Dedifferentiated amniotic fluid mesenchymal stem cell (primary cell): ENCODE measurements around the gene TMEM135.
A peak's percentile ranks its signal among the peaks of the same experiment; 100 is the strongest.
"Not testable (repeated sequence)": the region's sequence is repeated elsewhere in the genome, so short reads cannot be mapped to it uniquely, and the experiment has no call there.

Source experiments
- DNase-seq: peaks from one replicate; pipeline ENCODE4 v3.0.0-alpha.2; 2016; ENCODE audit errors: extremely low spot score

The TMEM135 gene

DNA sequence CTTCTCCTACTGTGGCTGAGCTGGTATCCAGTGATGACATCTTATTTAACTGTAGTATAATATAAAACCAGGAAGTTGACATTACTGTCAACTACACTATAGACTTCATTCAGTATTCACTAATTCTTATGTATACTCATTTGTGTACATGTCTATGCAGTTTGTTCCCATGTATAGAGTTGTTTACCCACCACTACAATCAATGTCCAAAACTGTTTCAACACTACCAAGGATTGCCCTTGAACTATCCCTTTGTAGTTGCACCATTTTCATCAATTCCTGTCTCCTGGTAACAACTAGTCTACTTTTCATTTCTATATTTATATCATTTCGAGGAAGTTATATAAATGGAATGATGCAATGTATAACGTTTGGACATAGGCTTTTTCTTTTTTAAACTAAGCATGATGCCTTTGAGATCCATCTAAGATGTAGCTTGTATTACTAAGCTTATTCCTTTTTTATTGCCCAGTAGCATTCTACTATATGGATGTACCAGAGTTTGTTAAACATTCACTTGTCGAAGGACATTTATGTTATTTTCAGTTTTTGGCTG lies 39.2 kb downstream of the TMEM135 start:
- no peak for DNase-seq

DNA sequence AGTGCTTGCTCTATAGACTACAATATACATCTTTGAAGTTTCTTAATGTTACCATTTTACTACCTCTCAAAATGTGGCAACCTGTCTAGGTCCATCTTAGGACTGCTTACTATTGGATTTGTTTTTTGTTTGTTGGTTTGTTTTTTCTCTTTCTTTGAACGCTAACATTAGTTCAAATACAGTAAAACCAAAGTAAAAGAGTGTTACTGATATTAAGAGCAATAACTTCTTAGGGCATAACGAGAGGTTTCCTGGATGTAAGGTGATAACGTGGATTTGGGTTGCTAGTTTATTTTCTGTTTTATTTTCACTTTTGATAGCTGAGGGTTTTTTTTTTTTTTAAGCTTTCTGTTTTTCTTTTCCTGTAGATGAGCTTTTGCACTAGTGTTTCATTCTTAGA lies 43.6 kb downstream of the TMEM135 start:
- no peak for DNase-seq

GRCh38 chr11:87082590-87082989 lies 44.9 kb downstream of the TMEM135 start:
- no peak for DNase-seq

- DNase-seq = no peak
Measured at GRCh38 chr11:87083029-87083428, 45.3 kb downstream of the TMEM135 start.

DNA sequence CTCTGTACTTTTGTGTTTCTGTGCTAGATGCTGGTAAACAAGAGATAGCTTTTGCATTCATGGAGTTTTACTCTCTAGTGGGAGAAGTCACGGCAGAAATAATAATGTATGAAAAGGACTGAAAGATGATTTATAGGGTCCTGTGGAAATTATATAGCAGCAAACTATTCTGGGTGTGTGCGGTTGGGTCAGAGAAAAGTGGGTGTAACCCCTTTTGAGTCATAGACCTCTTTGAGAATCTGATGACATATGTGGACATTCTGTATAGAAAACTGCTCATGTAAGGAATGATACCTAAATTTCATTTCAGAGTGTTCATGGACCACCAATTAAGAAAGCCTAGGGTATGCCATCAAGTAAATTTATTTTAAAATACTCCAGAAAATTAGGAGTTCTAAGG lies 54.4 kb downstream of the TMEM135 start:
- no peak for DNase-seq

DNA sequence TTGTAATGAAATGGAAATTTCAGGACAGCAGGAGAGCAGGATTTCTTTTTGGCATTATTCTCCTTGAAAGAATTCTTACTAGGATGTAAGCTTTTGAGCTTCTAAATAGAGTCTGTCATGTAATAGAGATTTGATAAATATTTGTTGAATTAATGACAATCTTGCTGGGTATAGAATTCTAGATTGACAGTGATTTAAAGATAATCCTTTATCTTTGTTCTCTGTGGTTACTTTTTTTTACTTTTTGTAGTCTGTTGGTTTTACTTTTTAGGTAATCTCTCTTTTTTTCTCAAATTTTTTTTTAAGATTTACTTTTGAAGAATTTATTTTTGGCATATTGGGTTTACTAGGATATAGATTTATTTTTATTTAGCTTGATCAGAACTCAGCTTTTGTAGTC lies 54.8 kb downstream of the TMEM135 start:
- DNase-seq = no peak

- DNase-seq = no peak
Measured at GRCh38 chr11:87097582-87097981, 59.8 kb downstream of the TMEM135 start.

DNA sequence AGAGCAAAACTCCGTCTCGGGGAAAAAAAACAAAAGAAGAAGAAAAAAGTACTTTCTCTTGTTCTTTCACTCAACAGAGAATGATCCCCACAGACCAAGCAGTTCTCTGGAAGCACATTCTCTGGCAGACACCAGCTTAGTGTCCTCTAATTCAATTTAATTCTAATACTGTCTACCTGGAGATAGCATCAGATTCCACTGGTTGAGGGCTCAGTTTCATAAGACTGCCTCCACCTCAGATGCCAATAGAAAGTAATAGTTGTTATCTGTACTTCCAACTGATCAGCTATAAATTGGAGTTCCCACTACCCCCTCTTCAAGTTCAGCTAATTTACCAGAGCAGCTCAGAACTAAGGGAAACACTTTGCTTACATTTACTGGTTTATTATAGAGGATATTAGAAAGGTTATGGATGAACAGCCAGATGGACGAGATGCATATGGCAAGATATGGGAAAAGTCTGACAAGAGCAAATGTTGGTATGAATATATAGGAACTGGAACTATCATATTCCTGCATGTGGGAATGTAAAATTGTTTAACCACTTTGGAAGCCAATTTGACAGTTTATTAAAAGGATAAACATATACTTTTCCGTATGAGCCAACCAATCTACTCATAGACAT lies 64.3 kb downstream of the TMEM135 start:
- DNase-seq = no peak

- DNase-seq = not testable (repeated sequence)
Measured at GRCh38 chr11:87105826-87106225, 68.1 kb downstream of the TMEM135 start.

GRCh38 chr11:87107379-87107778 lies 69.6 kb downstream of the TMEM135 start:
- DNase-seq = not testable (repeated sequence)

GRCh38 chr11:87110443-87111131 lies 72.9 kb downstream of the TMEM135 start:
- no peak for DNase-seq

DNA sequence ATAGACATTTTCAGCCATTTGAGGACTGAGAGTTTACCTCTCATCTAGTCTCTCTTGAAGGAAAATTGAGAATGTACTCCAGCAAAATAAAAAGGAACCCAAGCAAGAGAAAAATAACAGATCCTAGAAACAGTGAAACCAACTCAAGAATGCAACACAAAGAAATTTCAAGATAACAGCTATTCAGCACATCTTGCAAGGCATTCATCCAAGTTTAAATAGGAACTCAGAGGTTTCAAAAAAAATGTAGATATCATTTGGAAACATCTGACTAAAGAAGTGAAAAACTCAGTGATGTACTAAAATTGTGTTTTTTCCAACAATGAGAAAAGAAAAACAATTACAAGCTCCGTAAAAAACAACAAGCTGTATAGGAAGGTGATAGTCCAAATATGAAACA lies 76.4 kb downstream of the TMEM135 start:
- DNase-seq = peak; percentile 22

DNA sequence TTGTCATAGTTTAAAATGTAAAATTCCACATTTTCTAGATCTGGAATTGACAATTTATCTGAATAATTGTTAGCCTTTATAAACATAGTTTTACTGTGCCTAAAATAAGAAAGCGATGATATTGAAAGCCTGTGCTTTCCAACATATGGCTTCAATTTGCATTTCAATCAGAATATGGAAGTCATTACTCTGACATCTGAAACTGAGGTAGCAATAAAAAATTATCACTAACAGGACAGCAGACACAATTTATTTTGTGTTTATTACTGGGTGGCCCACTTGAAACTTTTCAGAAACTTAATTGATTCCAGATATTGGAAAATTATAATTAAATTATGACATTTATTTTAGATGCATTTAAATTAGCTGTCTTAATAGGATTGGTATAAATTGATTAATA lies 78.5 kb downstream of the TMEM135 start:
- no peak for DNase-seq

- no peak for DNase-seq
Measured at GRCh38 chr11:87120937-87121336, 83.2 kb downstream of the TMEM135 start.

- DNase-seq = no peak
Measured at GRCh38 chr11:87122852-87123251, 85.1 kb downstream of the TMEM135 start.

DNA sequence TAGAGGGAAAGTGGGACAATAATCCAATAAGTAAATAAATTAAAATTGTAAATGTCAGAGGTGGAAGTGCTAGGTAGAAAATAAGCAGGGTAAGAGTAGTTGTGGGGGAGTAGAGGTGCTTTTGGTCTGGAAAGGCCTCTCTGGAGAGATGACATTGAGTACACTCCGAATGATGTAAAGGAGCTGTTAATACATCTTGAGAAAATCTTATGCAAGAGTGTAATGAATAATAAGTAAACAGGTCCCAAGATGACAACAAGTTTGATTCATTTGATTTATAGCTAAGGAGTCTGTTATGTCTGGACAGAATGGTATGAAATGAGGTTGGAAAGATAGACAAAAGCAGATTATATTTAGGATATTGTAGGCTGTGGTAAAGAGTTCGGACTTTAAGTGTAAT lies 87.5 kb downstream of the TMEM135 start:
- DNase-seq = no peak

DNA sequence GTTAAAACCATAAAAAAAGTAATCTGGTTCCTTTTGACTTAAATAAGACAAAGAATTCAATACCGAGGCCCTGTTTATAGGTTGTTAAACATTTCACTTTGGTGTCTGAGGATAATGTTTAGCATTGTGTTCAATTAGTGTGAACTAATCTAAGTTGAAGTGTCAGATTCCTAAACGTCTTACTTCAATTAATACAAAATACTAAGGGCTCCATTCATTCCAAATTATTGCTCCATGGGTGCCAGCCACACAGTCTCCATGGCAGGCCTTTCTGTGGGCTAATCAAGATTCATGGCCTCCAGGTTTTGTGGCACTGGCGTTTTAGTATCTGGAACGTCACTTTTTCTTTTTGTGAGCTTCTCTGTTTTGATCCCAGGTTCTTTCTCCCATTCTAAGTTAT lies 89.4 kb downstream of the TMEM135 start:
- DNase-seq = no peak

- no peak for DNase-seq
Measured at GRCh38 chr11:87128372-87128771, 90.6 kb downstream of the TMEM135 start.

DNA sequence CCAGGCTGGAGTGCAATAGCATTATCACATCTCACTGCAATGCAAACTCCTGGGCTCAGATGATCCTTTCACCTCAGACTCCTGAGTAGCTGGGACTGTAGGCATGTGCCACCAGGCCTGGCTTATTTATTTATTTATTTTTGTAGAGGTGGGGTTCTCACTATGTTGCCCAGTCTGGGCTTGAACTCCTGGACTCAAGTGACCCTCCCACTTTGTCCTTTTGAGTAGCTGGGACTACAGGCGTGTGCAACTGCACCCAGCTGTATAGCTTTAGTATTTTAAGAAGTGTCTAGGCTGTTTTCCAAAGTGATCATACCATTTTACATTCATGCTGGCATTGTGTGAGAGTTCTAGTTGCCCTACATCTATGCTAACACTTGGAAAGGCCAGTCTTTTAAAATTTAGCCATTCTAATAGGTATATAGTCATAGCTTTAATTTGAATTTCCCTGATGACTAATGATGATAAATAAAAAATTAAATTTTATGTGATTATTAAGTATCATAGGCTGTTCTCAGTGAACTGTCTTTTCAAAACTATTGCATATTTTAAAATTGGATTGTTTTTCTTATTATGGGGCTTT lies 96.9 kb downstream of the TMEM135 start:
- DNase-seq = no peak

GRCh38 chr11:87136236-87136635 lies 98.5 kb downstream of the TMEM135 start:
- DNase-seq = no peak

DNA sequence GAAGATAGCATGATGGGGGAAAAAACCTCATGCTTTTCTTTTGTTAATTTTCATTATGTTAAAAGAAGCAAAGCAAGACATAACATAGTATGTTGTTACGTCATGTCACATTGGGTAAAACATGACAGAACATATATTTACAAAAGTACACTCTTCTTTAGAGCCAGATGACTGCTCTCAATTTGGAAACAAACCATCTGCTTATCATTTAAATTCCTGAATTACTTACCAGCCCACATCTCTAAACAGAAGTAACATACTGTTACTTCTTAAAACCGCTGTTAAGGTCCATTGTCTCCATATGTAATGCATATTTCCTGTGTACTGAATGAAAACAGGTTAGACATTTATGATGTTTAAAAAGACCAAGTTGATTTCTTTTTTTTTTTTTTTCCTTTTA lies 100.0 kb downstream of the TMEM135 start:
- DNase-seq = peak; percentile 24

DNA sequence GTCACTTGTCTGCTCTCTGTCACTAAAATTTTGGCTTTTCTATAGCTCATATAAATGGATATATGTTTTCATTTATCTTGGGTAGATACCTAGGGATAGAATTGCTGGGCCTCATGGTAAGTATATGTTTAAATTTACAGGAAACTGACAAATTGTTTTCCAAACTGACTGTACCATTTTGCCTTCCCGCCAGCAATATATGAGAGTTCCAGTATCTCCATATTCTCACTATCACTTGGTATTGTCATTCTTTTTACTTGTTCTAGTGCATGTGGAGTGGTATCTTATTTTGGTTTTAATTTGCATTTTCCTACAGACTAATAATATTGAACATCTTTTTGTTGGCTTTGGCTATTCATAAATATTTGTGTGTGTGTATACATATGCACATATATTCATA lies 101.7 kb downstream of the TMEM135 start:
- DNase-seq = no peak

GRCh38 chr11:87141322-87141721 lies 103.6 kb downstream of the TMEM135 start:
- DNase-seq = no peak
